Gastrocnemius medialis (tissue), 4 donors: ENCODE results near the gene AMIGO1. TPM values are rescaled to one million over a fixed set of nuclear protein-coding genes. Genes with fewer than 3 reads are reported as not detected.

Source experiments
- ATAC-seq, 2 donors: fragments of 150-250 bp; one replicate each; pipeline ENCODE4 v1.9.1; 2016
- DNase-seq, 2 donors: peaks; one replicate each; pipeline ENCODE4 v3.0.0-alpha.2; 2019
- H3K27ac ChIP-seq, 4 donors: fragments of 200-600 bp; sonication (generic); 1 replicate in 1 of 4; 2 replicates in 3 of 4; pipeline ENCODE4 v1.5.1; 2016 to 2018; ENCODE audit warnings: mild to moderate bottlenecking in 2 of 4, moderate library complexity in 1 of 4
- H3K27me3 ChIP-seq, 3 donors: fragments of 200-600 bp; sonication (generic) in 2 of 3; 1 replicate in 1 of 3; 2 replicates in 2 of 3; pipeline versions ENCODE4 v1.5.1 to v1.6.0; 2016 to 2019; ENCODE audit warnings: mild to moderate bottlenecking in 1 of 3, moderate library complexity in 1 of 3
- H3K36me3 ChIP-seq, 2 donors: fragments of 200-600 bp; sonication (generic) in 1 of 2; one replicate each; pipeline ENCODE4 v1.5.1; 2017 to 2018
- H3K4me1 ChIP-seq, 2 donors: fragments of 200-600 bp; sonication (generic) in 1 of 2; one replicate each; pipeline ENCODE4 v1.5.1; 2016 to 2017; ENCODE audit warnings: mild to moderate bottlenecking in 2 of 2
- H3K4me3 ChIP-seq, 4 donors: fragments of 200-600 bp; sonication (generic) in 3 of 4; 1 replicate in 1 of 4; 2 replicates in 3 of 4; pipeline ENCODE4 v1.5.1; 2016 to 2019; ENCODE audit warnings: mild to moderate bottlenecking in 2 of 4
- H3K9me3 ChIP-seq, 3 donors: fragments of 200-600 bp; sonication (generic) in 2 of 3; 1 replicate in 1 of 3; 2 replicates in 2 of 3; pipeline ENCODE4 v1.5.1; 2016 to 2019
- POLR2A ChIP-seq, 2 donors: fragments of 450-650 bp; IDR thresholded peaks; one replicate each; pipeline ENCODE4 v1.6.1; 2017; ENCODE audit warnings: antibody characterized with exemption in 2 of 2, mild to moderate bottlenecking in 2 of 2, moderate library complexity in 2 of 2
- in situ Hi-C, 4 donors: fragments of 200-750 bp; cut with MboI; loops; one replicate each; pipeline versions ENCODE4 v1.15.0 to v1.8.0; 2017; ENCODE audit warnings: low sequenced_read_pairs in 4 of 4
- intact Hi-C: fragments of 100-400 bp; cut with DNase I; formaldehyde crosslinking; loops from one replicate; pipeline ENCODE4 v1.15.1; 2023; ENCODE audit warnings: low total_unique reads
- total RNA-seq, 4 donors: library from RNA; depleted of rRNA; stranded (reverse); fragments of >200 nt; gene quantifications; one replicate each; pipeline versions ENCODE4 v1.1.0 to v1.2.3, GENCODE V29; 2016
- TF ChIP-seq, protein P1 (sequence below), 5 experiments: fragments of 450-650 bp in 3 of 5; fragments of 200-600 bp in 2 of 5; sonication (generic) in 2 of 5; IDR thresholded peaks in 4 of 5; conservative IDR thresholded peaks in 1 of 5; 1 replicate in 4 of 5; 2 replicates in 1 of 5; pipeline ENCODE4 v1.5.1; 2016 to 2019; ENCODE audit warnings: antibody characterized with exemption in 5 of 5, mild to moderate bottlenecking in 3 of 5, moderate library complexity in 3 of 5

AMIGO1 gene
- total RNA-seq, 4 donors from 2014 or later: 8.6 to 20.9 (median 15.1) TPM

DNA sequence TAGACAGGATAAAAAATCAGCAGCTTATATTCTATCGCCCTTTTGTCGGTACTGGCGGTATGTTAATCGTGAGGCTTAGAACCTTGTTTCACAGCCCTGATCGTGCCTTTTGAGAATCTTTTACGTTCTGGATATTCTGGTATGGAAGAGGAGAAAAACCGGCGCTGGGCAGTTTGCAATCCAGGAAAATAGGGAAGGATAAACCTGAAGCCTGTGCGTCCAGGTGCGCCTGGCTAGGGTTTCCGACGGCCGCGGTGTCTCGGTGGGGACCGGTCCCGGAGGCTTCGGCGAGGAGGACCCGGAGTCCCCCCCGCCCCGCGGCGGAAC lies 43.4 kb downstream of the AMIGO1 start:
- Histone ChIP-seq H3K4me3 (peak overlapping the region; percentile 66 to 96 (median 78)), H3K27me3 (no peaks in the 10 kb centered on the region), H3K36me3 (no peaks in the 10 kb centered on the region), H3K9me3 (no peaks in the 10 kb centered on the region), H3K4me1 (peaks cover 40 to 41% of the 10 kb centered on the region in 2 donors), H3K27ac (peak overlapping the region; percentile 93 to 100 (median 97))
- in situ Hi-C loops (no loop called here), intact Hi-C loops (loop anchor here (1.0 to 2.0 kb wide), 2 partner anchors 40 to 63 kb away; partner anchors contain the start of gene PSMA5)
- DNase-seq (peak in 1 of 2 donors; percentile 91), ATAC-seq (no peak)
- no peak for TF ChIP-seq POLR2A (IDR thresholded peaks at IDR 0.05)

DNA sequence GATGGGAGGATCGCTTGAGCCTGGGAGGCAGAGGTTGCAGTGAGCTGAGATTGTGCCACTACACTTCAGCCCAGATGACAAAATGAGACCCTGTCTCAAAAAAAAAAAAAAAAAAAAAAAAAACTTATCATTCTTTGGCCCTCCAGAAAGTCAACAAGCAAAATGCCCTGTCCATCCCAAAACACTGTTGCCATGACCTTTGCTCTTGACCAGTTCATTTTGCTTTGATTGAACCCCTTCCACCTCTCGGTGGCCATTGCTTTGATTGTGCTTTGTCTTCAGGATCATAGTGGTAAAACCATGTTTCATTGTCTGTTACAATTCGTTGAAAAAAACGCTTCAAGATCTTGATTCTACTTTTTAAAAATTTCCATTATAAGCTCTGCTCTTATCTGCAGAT lies 51.7 kb downstream of the AMIGO1 start:
- Histone ChIP-seq H3K9me3 (no peaks in the 10 kb centered on the region), H3K36me3 (no peaks in the 10 kb centered on the region), H3K27ac (no peak overlapping the region), H3K27me3 (no peaks in the 10 kb centered on the region), H3K4me3 (no peak overlapping the region), H3K4me1 (no peaks in the 10 kb centered on the region)
- TF ChIP-seq, protein P1, sequence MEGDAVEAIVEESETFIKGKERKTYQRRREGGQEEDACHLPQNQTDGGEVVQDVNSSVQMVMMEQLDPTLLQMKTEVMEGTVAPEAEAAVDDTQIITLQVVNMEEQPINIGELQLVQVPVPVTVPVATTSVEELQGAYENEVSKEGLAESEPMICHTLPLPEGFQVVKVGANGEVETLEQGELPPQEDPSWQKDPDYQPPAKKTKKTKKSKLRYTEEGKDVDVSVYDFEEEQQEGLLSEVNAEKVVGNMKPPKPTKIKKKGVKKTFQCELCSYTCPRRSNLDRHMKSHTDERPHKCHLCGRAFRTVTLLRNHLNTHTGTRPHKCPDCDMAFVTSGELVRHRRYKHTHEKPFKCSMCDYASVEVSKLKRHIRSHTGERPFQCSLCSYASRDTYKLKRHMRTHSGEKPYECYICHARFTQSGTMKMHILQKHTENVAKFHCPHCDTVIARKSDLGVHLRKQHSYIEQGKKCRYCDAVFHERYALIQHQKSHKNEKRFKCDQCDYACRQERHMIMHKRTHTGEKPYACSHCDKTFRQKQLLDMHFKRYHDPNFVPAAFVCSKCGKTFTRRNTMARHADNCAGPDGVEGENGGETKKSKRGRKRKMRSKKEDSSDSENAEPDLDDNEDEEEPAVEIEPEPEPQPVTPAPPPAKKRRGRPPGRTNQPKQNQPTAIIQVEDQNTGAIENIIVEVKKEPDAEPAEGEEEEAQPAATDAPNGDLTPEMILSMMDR (IDR thresholded peaks at IDR 0.05 in 4 of 5, conservative IDR thresholded peaks at IDR 0.05 in 1 of 5): no peak
- TF ChIP-seq POLR2A (IDR thresholded peaks at IDR 0.05): no peak
- ATAC-seq (no peak), DNase-seq (no peak)
- in situ Hi-C loops (no loop called here), intact Hi-C loops (no loop called here)

DNA sequence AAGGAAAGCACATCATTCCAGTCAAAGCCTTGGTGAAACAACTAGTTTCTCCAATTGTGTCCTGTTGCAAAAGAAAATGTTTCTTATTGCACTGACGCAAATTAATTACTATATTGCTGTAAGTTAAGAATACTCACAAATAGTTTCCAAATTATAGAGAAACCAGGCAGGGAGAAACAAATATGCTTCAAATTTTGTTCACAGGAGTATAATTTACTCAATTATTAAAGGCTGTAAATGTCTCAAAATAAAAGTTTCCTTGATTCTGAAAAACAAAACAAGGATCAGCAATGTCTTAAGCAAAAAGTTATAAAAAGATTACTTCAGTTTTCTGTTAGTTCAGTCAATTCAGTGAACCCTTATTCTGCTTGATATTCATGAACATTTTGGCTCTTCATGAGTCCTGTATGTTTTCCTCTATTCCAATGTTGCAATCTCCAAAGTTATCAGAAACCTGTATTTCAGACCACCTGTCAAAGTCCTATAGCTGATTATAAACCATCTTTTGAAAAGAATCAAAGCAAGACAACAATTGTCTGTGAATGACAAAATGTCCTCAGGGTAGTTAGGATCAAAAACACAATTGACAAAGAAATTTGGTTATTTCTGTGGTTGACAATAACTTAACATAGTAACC lies 54.9 kb downstream of the AMIGO1 start:
- in situ Hi-C loops: no loop called here
- Histone ChIP-seq H3K4me3 (no peak overlapping the region), H3K9me3 (no peaks in the 10 kb centered on the region), H3K36me3 (no peaks in the 10 kb centered on the region), H3K27me3 (no peaks in the 10 kb centered on the region), H3K4me1 (no peaks in the 10 kb centered on the region), H3K27ac (no peak overlapping the region)
- intact Hi-C loops: no loop called here
- ATAC-seq (no peak), DNase-seq (no peak)
- TF ChIP-seq POLR2A (IDR thresholded peaks at IDR 0.05): no peak
- TF ChIP-seq, protein P1 (IDR thresholded peaks at IDR 0.05 in 4 of 5, conservative IDR thresholded peaks at IDR 0.05 in 1 of 5): no peak

Other genes with a start within 250 kb of the AMIGO1 start
- 1 to 10 TPM in 1 of 4 donors, under 1 TPM in 2, not detected in 1; 0.19 to 2.3 (median 0.84) TPM for gene PSRC1, start 226.6 kb downstream of the AMIGO1 start, total RNA-seq
- gene MYBPHL, start 202.7 kb downstream of the AMIGO1 start, total RNA-seq: 1 to 10 TPM in 1 of 4 donors, not detected in 3; 3.1 TPM
- gene SORT1, start 111.8 kb downstream of the AMIGO1 start, total RNA-seq: 100 to 1,000 TPM in 3 of 4 donors, 10 to 100 TPM in 1; 93.7 to 226 (median 190) TPM
- gene PSMA5, start 83.3 kb downstream of the AMIGO1 start, total RNA-seq: 10 to 100 TPM; 63.5 to 82.5 (median 78.2) TPM
- gene SYPL2, start 43.2 kb downstream of the AMIGO1 start, total RNA-seq: 100 to 1,000 TPM in 1 of 4 donors, 10 to 100 TPM in 3; 15.7 to 127 (median 83.7) TPM
- 10 to 100 TPM in 1 of 4 donors, 1 to 10 TPM in 3; 2.1 to 12.1 (median 6.5) TPM for gene ATXN7L2, start 25.8 kb downstream of the AMIGO1 start, total RNA-seq
- gene CYB561D1, start 15.6 kb downstream of the AMIGO1 start, total RNA-seq: 1 to 10 TPM; 3.1 to 8.0 (median 3.9) TPM
- gene GPR61, start 30.1 kb upstream of the AMIGO1 start, total RNA-seq: not detected
- gene GNAI3, start 38.9 kb upstream of the AMIGO1 start, total RNA-seq: 1 to 10 TPM in 3 of 4 donors, under 1 TPM in 1; 0.90 to 2.5 (median 1.8) TPM
- not detected for gene GNAT2, start 109.9 kb upstream of the AMIGO1 start, total RNA-seq
- 10 to 100 TPM in 2 of 4 donors, 1 to 10 TPM in 2; 5.3 to 19.4 (median 10.4) TPM for gene AMPD2, start 110.1 kb upstream of the AMIGO1 start, total RNA-seq
- 10 to 100 TPM; 18.1 to 28.9 (median 25.0) TPM for gene GSTM4, start 146.4 kb upstream of the AMIGO1 start, total RNA-seq
- gene GSTM2, start 158.3 kb upstream of the AMIGO1 start, total RNA-seq: 10 to 100 TPM; 29.2 to 41.4 (median 39.0) TPM
- gene GSTM1, start 178.1 kb upstream of the AMIGO1 start, total RNA-seq: 10 to 100 TPM in 1 of 4 donors, not detected in 3; 30.3 TPM
- gene GSTM5, start 202.5 kb upstream of the AMIGO1 start, total RNA-seq: 1 to 10 TPM in 1 of 4 donors, under 1 TPM in 3; 0.15 to 1.9 (median 0.63) TPM
- gene GSTM3, start 231.3 kb upstream of the AMIGO1 start, total RNA-seq: 10 to 100 TPM; 54.2 to 85.6 (median 71.8) TPM